GM10847 (cell line): ENCODE measurements around the gene OXTR.

Experiments
- POLR2A ChIP-seq: IDR thresholded peaks from 2 replicates; pipeline ENCODE4 v1.6.1; 2011; ENCODE audit not compliant: insufficient read length; ENCODE audit errors: extremely low read depth

The OXTR gene

GRCh38 chr3:8776406-8776805 lies 7.0 kb upstream of the OXTR start:
- no peak for TF ChIP-seq POLR2A

GRCh38 chr3:8775602-8776001 lies 6.2 kb upstream of the OXTR start:
- no peak for TF ChIP-seq POLR2A

GRCh38 chr3:8775181-8775580 lies 5.8 kb upstream of the OXTR start:
- TF ChIP-seq POLR2A = no peak

- no peak for TF ChIP-seq POLR2A
These were observed 4.6 kb upstream of the OXTR start for GRCh38 chr3:8773941-8774542.

GRCh38 chr3:8768364-8769087 lies 887 bp downstream of the OXTR start:
- TF ChIP-seq POLR2A = no peak

GRCh38 chr3:8767667-8768363 lies 1.6 kb downstream of the OXTR start:
- no peak for TF ChIP-seq POLR2A

- no peak for TF ChIP-seq POLR2A
These were observed 2.2 kb downstream of the OXTR start for GRCh38 chr3:8767256-8767666.

- TF ChIP-seq POLR2A = no peak
These were observed 3.3 kb downstream of the OXTR start for GRCh38 chr3:8766148-8766547.

- no peak for TF ChIP-seq POLR2A
These were observed 3.9 kb downstream of the OXTR start for GRCh38 chr3:8765528-8765927.

- no peak for TF ChIP-seq POLR2A
These were observed 4.9 kb downstream of the OXTR start for GRCh38 chr3:8764528-8764927.

GRCh38 chr3:8762607-8763377 lies 6.6 kb downstream of the OXTR start:
- no peak for TF ChIP-seq POLR2A

- no peak for TF ChIP-seq POLR2A
These were observed 7.5 kb downstream of the OXTR start for GRCh38 chr3:8761866-8762265.

- no peak for TF ChIP-seq POLR2A
These were observed 8.9 kb downstream of the OXTR start for GRCh38 chr3:8760506-8760905.

- no peak for TF ChIP-seq POLR2A
These were observed 9.3 kb downstream of the OXTR start for GRCh38 chr3:8760091-8760490.

GRCh38 chr3:8759038-8759707 lies 10.2 kb downstream of the OXTR start:
- no peak for TF ChIP-seq POLR2A
